SK-N-SH (cell line): ENCODE measurements around the gene MAGEA9B. TPM values are rescaled to one million over a fixed set of nuclear protein-coding genes. Genes with fewer than 3 reads are reported as not detected.
"Not testable (repeated sequence)": the region's sequence is repeated elsewhere in the genome, so short reads cannot be mapped to it uniquely, and the experiment has no call there.

ENCODE experiments used
- CTCF ChIA-PET: fragments of 300-600, 350-600 bp; formaldehyde crosslinking; extraction: SDS; loops from one replicate; lab custom pipeline; 2021; lab: Yijun Ruan, JAX
- POLR2A ChIA-PET: fragments of 350-600 bp; sonication (Branson Sonifier 250); formaldehyde crosslinking; extraction: SDS; loops from one replicate; lab custom pipeline; 2020; ENCODE audit warnings: antibody characterized with exemption, inconsistent platforms; lab: Yijun Ruan, JAX
- DNase-seq: peaks from one replicate; pipeline ENCODE4 v3.0.0; 2012
- H2AFZ ChIP-seq: fragments of 200-600 bp; sonication (generic); 2 replicates; pipeline ENCODE4 v1.8.1; 2016; ENCODE audit warnings: antibody characterized with exemption, mild to moderate bottlenecking, low read depth
- H3F3A ChIP-seq: fragments of 200-600 bp; sonication (generic); replicated peaks from 2 replicates; pipeline ENCODE3; 2016; ENCODE audit warnings: antibody characterized with exemption, mild to moderate bottlenecking; ENCODE audit not compliant: insufficient read depth
- H3K27ac ChIP-seq, 2 experiments: fragments of 200-500 bp in 1 of 2; fragments of 200-600 bp in 1 of 2; sonication (Bioruptor generic) in 1 of 2; sonication (generic), shearing (Covaris generic) in 1 of 2; 2 replicates each; pipeline versions ENCODE4 v1.5.1 to v1.6.1; 2014 to 2016; ENCODE audit warnings: low read depth in 2 of 2, inconsistent platforms in 1 of 2, low read length in 1 of 2, mild to moderate bottlenecking in 1 of 2, mixed read lengths in 1 of 2
- H3K27me3 ChIP-seq: fragments of 200-600 bp; sonication (generic), shearing (Covaris generic); 2 replicates; pipeline ENCODE4 v1.6.1; 2016; ENCODE audit warnings: mixed run types; ENCODE audit not compliant: insufficient read depth
- H3K36me3 ChIP-seq, 2 experiments: fragments of 200-500 bp in 1 of 2; fragments of 200-600 bp in 1 of 2; sonication (Bioruptor generic) in 1 of 2; sonication (generic) in 1 of 2; replicated peaks in 1 of 2; 2 replicates each; pipeline versions ENCODE3 to v1.5.1; 2014 to 2016; ENCODE audit warnings: low read length in 1 of 2, mild to moderate bottlenecking in 1 of 2; ENCODE audit not compliant: insufficient read depth in 2 of 2, control insufficient read depth in 1 of 2
- H3K4me1 ChIP-seq, 2 experiments: fragments of 200-500 bp in 1 of 2; fragments of 200-600 bp in 1 of 2; sonication (Bioruptor generic) in 1 of 2; sonication (generic), shearing (Covaris generic) in 1 of 2; 2 replicates each; pipeline versions ENCODE4 v1.5.1 to v1.6.1; 2014 to 2016; ENCODE audit warnings: low read depth in 1 of 2, low read length in 1 of 2, mixed run types in 1 of 2; ENCODE audit not compliant: insufficient read depth in 2 of 2, control insufficient read depth in 1 of 2
- H3K4me2 ChIP-seq: fragments of 200-600 bp; sonication (generic), shearing (Covaris generic); 2 replicates; pipeline ENCODE4 v1.6.1; 2017; ENCODE audit warnings: mixed run types
- H3K4me3 ChIP-seq, 2 experiments: fragments of 200-500 bp in 1 of 2; fragments of 200-600 bp in 1 of 2; sonication (Bioruptor generic) in 1 of 2; sonication (generic), shearing (Covaris generic) in 1 of 2; 2 replicates each; pipeline versions ENCODE4 v1.5.1 to v1.8.1; 2014 to 2016; ENCODE audit warnings: low read depth in 2 of 2, inconsistent platforms in 1 of 2, low read length in 1 of 2, mild to moderate bottlenecking in 1 of 2, mixed read lengths in 1 of 2, moderate library complexity in 1 of 2
- H3K79me2 ChIP-seq: fragments of 200-600 bp; sonication (generic); 2 replicates; pipeline ENCODE4 v1.8.1; 2017; ENCODE audit warnings: mild to moderate bottlenecking; ENCODE audit not compliant: insufficient read depth
- H3K9ac ChIP-seq: fragments of 200-600 bp; sonication (generic); 2 replicates; pipeline ENCODE4 v1.6.1; 2017; ENCODE audit warnings: mixed run types
- H3K9me2 ChIP-seq: fragments of 200-600 bp; sonication (generic); 2 replicates; pipeline ENCODE4 v1.6.1; 2017; ENCODE audit warnings: mixed run types
- H3K9me3 ChIP-seq: fragments of 200-600 bp; sonication (generic); 2 replicates; pipeline ENCODE4 v1.6.1; 2017; ENCODE audit warnings: mixed run types, mild to moderate bottlenecking, moderate library complexity
- H4K20me1 ChIP-seq: fragments of 200-600 bp; sonication (generic); 2 replicates; pipeline ENCODE4 v1.6.1; 2017; ENCODE audit warnings: mild to moderate bottlenecking, mixed run types; ENCODE audit not compliant: insufficient read depth
- ELF1 ChIP-seq: IDR thresholded peaks from 2 replicates; pipeline ENCODE4 v1.4.0; 2012
- JUND ChIP-seq: IDR thresholded peaks from 2 replicates; pipeline ENCODE4 v1.4.0; 2012
- REST ChIP-seq: IDR thresholded peaks from 2 replicates; pipeline ENCODE4 v1.6.1; 2012; ENCODE audit warnings: mild to moderate bottlenecking, low read depth, low read length, moderate library complexity
- RFX5 ChIP-seq: IDR thresholded peaks from 2 replicates; pipeline ENCODE4 v1.6.1; 2012; ENCODE audit warnings: mild to moderate bottlenecking, improper control_type of control experiment, low read length
- SIN3A ChIP-seq: IDR thresholded peaks from 2 replicates; pipeline ENCODE4 v1.6.1; 2012; ENCODE audit warnings: low read depth, mild to moderate bottlenecking, low read length, moderate library complexity, borderline replicate concordance
- SMC3 ChIP-seq: IDR thresholded peaks from 2 replicates; pipeline ENCODE4 v1.6.1; 2012; ENCODE audit warnings: low read depth, low read length, improper control_type of control experiment
- TCF12 ChIP-seq: IDR thresholded peaks from 2 replicates; pipeline ENCODE4 v1.4.0; 2012
- USF1 ChIP-seq: IDR thresholded peaks from 2 replicates; pipeline ENCODE4 v1.4.0; 2012; ENCODE audit warnings: low read depth, borderline replicate concordance
- YY1 ChIP-seq: IDR thresholded peaks from 2 replicates; pipeline ENCODE4 v1.4.0; 2012; ENCODE audit warnings: low read depth, mild to moderate bottlenecking
- WGBS: methylation state at CpG from one replicate; pipeline ENCODE4 v1.1.6; 2017; ENCODE audit warnings: low lambda C conversion rate; 5-methylcytosine and 5-hydroxymethylcytosine counted together
- polyA plus RNA-seq, 3 experiments: library from polyadenylated mRNA; depleted of rRNA; stranded (reverse); fragments of >200 nt; gene quantifications; 2 replicates each; pipeline ENCODE4 v1.2.3, GENCODE V29; 2012
- TF ChIP-seq, protein P1 (sequence below): IDR thresholded peaks from 2 replicates; pipeline ENCODE4 v1.4.0; 2012; ENCODE audit warnings: low read depth
- TF ChIP-seq, protein P2 (sequence below): fragments of 150-350 bp; IDR thresholded peaks from 2 replicates; pipeline ENCODE4 v1.6.1; 2016; ENCODE audit warnings: mild to moderate bottlenecking, low read depth, low read length

Gene MAGEA9B
- 0.37 and 0.38 TPM in 2 replicates for polyA plus RNA-seq (2012; rRNA removed)
- 0.22 and 0.42 TPM in 2 replicates for polyA plus RNA-seq (2012; cell fraction: cytosol; rRNA removed)
- polyA plus RNA-seq (2012; cell fraction: nucleus; rRNA removed): 0.17 and 0.22 TPM in 2 replicates

GRCh38 chrX:149587359-149587758 is at the start of gene MAGEA9B:
Gene MAGEA9B, minus strand, starts transcription at chrX:149587459. Its CDS starts 4,280 bp downstream, at chrX:149583179.
- H3K9me2 ChIP-seq, H2AFZ ChIP-seq, H3K4me3 ChIP-seq, DNase-seq, H3F3A ChIP-seq, H4K20me1 ChIP-seq, H3K9ac ChIP-seq, H3K27me3 ChIP-seq, H3K36me3 ChIP-seq, H3K79me2 ChIP-seq, CTCF ChIA-PET, H3K4me1 ChIP-seq, H3K4me2 ChIP-seq, POLR2A ChIA-PET, H3K27ac ChIP-seq, H3K9me3 ChIP-seq: not testable (repeated sequence)
- no CpG with 5 or more reads among the region's 12 CpGs for WGBS

DNA sequence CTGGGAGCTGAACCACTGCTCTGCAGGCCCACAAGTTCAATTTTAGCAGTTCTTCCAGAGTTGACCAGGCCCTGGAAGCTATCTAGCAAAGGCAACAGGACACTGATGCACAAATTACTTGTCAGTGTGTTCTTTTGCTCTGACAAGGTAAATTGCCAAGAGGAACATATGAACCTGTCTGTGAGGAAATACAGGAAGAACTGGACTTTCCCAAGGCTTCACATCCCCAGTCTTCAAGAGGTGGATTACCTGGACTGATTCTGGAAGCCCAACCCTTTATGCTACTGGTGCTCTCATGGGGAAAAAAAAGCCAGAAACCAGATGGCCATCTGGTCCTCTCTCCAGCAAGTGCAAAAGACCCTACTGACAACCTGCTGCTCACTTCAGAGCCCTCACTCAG is 46.3 kb upstream of the MAGEA9B start:
- H3K27ac ChIP-seq: no peak overlapping the region
- H4K20me1 ChIP-seq: peaks cover 4% of the 10 kb centered on the region
- H3K9ac ChIP-seq: no peak overlapping the region
- CTCF ChIA-PET: interaction anchor here (1.0 kb wide), 1 partner anchor 20 kb away, joined by 3 read pairs; no protein-coding TSS in a partner anchor
- no peak for TF ChIP-seq JUND
- TF ChIP-seq, protein P1, sequence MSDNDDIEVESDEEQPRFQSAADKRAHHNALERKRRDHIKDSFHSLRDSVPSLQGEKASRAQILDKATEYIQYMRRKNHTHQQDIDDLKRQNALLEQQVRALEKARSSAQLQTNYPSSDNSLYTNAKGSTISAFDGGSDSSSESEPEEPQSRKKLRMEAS: no peak
- TF ChIP-seq TCF12: no peak
- no peak for TF ChIP-seq SMC3
- TF ChIP-seq RFX5: no peak
- TF ChIP-seq, protein P2, sequence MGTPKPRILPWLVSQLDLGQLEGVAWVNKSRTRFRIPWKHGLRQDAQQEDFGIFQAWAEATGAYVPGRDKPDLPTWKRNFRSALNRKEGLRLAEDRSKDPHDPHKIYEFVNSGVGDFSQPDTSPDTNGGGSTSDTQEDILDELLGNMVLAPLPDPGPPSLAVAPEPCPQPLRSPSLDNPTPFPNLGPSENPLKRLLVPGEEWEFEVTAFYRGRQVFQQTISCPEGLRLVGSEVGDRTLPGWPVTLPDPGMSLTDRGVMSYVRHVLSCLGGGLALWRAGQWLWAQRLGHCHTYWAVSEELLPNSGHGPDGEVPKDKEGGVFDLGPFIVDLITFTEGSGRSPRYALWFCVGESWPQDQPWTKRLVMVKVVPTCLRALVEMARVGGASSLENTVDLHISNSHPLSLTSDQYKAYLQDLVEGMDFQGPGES: no peak
- TF ChIP-seq ELF1: no peak
- no peak for TF ChIP-seq SIN3A
- no peak for TF ChIP-seq USF1
- no peak for TF ChIP-seq REST
- TF ChIP-seq YY1: no peak
- H3K27me3 ChIP-seq: peaks cover 5% of the 10 kb centered on the region
- no peak overlapping the region for H3K4me3 ChIP-seq
- no peaks in the 10 kb centered on the region for H3K9me3 ChIP-seq
- H3K9me2 ChIP-seq: no peaks in the 10 kb centered on the region
- POLR2A ChIA-PET: no interaction called here
- no peak overlapping the region for H3K4me2 ChIP-seq
- peaks cover 0 to 11% of the 10 kb centered on the region in 2 experiments; a peak in 2 of 4 replicates for H3K4me1 ChIP-seq
- no peaks in the 10 kb centered on the region for H3F3A ChIP-seq
- DNase-seq: no peak
- no peaks in the 10 kb centered on the region for H3K36me3 ChIP-seq
- no peak overlapping the region for H2AFZ ChIP-seq
- peaks cover 14% of the 10 kb centered on the region for H3K79me2 ChIP-seq
